GM18520 (cell line): ENCODE results near the gene FAM149A.
A peak's percentile ranks its signal among the peaks of the same experiment; 100 is the strongest.

Experiments
- ATAC-seq: cut with Tn5 transposase; IDR thresholded peaks from one replicate; pipeline ENCODE4 v1.9.1; 2021; ENCODE audit not compliant: unreplicated experiment

Gene FAM149A

DNA sequence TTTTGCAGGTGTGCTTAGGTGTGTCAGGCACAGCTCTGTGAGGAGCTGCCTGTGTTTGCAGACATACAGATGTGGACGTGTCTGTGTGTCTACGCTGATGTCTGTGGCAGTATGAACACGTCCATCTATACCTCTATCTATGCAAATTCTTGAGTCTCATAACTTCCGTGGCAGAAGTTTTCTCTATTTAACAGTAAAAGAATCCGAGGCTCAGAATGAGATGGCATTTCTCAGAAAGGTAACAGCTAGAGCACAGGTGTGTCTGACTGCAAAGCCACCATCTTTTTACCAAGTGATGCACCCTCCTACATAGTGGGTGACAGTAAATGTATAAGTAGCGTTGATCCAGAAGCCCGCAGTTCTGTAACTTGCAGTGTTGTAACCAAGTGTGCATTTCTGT is 47.0 kb downstream of the FAM149A start:
- no peak for ATAC-seq

DNA sequence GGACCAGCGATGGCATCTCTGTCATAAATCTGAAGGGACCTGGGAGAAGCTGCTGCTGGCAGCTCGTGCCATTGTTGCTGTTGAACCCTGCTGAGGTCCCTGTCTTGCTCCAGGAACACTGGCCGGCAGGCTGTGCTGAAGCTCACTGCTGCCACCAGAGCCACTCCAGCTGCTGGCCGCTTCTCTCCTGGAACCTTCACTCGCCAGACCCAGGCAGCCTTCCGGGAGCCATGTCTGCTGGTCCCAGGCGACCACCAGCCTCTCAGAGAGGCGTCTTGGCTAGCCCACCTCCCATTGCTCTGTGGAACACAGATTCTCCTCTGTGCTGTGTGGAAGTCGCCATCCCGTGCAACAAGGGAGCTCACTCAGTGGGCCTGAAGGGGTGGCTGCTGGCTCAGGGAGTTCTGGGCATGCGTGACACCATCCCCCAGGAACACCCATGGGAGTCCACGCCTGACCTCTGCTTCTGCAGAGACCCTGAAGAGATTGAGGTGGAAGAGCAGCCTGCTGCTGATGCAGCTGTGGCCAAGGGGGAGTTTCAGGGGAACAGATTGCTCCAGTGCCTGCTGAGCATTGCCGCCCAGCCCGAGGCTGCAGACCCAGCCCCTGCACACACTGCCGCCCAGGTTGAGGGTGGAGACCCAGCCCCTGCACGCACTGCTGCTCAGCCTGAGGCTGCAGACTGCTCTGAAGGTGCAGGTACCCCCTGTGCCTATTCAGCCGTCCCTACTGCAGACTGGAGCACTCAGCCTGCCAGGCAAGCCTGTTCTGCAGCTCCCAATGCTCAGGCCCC is 53.7 kb downstream of the FAM149A start:
- ATAC-seq, result no peak

DNA sequence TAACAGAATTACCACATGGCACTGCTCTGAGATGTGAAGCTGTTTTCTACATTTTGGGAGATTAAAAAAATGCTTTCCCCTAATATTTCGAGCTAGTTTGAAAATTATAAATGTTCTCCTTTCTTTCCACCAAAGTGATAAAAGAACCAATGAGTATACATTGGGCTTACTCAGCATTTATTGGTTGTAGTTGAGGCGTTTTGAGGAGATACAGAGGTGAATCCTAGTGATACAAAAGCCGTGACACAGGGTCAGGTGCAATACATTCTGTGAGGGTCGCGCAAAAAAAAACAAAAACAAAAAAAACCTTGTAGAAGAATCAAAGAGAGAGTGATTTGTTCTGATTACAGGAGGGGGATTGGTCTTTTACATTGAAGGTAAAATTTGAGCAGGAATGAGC is 54.5 kb downstream of the FAM149A start:
- ATAC-seq, result no peak

DNA sequence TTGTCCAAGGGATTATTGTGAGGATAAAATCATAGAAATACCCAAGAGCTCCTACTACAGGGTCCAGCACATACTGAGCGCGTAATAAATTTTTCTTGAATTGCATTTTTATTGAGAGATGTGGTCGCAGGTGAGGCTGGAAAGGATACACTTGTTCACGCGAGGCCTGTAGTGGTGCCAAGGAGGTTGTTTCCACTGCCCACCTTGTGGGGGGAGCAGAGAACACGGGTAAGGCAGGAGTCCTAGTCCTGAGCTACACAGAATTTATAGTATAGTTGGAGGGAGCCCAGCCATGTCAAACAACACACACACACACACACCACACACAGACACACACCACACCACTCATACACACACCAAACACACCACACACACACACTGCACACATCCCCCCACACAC is 55.1 kb downstream of the FAM149A start:
- ATAC-seq, result no peak

DNA sequence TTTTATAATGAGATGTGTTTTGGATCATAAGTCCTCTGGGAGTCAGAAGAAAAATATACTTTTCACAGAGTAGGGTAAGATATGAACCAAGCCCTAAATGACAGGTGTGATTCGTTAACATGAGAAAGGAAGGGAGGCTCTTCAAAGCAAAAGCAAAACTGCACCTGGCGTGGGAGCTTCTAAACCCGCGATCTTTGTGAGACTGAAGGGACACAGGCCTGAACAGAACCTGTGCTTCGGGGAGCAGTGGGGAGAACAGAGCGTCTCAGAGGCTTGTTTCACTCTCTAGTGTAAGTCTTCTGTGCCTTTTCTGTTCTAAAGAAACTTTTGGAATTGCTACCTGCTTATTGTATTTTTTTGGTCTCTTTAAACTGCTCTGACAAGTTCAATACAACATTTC is 56.6 kb downstream of the FAM149A start:
- ATAC-seq, result peak; percentile 96

DNA sequence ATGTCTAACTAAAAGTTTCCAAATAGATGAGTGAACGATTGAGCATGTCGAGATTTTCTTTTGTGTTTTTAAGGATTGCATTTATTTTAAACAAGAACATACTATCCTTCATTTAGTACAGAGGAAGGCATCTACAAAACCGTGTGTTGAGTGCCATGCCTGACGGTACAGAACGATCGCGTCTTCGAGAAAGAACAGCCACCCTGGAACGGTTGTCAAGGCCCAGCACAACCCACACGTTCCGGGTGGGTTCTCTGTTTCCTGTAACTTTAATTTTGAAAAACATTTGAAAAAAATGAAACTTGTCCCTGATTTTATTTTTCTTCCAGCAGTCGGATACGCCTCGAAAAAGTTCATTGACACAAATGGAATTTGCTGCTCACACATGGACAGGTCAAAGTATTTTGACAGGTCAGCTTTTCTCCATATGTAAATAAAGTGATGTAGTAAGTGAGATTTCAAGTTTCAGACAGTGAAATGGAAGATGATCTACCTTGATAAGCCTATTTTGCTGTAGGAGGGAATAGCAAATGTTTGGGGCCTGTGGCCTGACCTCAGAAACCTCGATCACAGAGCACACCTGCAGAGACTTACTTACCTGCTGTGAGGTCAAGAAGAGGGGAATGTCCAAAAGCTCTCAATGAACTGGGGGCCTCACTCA is 62.5 kb downstream of the FAM149A start:
- ATAC-seq, result no peak

DNA sequence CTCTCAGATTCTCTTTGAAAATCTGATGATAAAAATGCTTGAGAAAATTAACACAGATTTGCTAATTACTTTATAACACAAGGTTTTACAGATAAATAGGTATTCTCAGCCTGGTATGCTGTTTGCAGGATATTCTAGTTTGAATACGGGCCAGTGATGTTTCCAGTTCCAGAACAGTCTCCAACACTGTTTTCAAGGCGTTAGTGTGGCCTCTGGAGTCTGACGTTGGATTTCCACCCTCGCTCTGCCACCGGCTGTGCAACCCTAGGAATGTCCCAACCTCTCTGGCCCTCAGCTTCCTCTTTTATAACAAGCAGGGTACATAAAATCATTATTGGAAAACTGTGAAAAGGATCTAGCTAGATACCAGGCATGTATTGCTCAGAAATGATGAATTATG is 63.1 kb downstream of the FAM149A start:
- ATAC-seq, result no peak

DNA sequence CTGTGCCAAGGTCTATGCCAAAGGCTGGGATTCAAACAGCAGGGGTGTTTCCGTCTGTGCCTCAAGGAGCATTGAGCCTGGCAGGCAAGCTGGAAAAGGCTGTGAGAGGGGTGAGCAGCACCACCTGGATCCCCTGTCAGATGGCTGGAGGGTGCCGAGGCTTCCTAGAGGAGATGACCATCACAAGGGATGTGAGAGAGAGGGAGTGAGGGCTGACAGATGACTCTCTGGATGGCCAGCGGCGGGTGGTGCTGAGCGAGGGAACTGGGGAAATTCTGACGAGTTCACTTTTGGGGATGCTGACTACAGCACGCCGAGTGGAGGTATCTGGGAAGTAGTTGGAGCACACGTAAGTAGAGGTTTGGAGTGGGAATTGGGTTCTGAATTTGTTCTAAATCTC is 64.2 kb downstream of the FAM149A start:
- no peak for ATAC-seq

DNA sequence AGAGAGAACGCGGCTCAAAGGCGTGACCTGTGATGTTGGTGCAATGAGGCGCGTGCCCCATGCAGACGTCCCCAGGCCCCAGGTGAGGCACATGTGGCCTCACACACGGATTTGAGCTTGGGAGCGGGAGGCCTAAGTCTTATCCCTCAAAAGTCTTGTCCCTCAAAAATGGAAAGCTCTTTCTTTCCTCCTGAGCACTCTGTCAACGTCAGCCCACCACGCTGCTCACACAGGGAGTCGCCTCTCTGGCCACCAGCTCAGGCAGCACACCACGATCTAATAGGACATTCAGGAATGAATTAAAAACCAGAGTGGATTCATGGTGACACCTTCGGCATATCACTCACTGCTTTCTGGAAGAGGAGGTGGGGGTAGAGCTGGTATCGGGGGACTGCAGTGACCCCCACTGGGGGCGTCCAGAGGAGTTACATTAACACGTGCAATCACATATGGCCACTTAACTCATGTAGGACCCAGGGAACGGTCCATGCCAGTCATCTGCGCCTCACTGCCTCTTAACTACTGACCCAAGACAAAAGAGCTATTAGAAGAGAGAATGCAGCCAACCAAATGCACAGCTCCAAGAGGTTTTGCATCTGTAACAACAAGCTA is 64.9 kb downstream of the FAM149A start:
- no peak for ATAC-seq

DNA sequence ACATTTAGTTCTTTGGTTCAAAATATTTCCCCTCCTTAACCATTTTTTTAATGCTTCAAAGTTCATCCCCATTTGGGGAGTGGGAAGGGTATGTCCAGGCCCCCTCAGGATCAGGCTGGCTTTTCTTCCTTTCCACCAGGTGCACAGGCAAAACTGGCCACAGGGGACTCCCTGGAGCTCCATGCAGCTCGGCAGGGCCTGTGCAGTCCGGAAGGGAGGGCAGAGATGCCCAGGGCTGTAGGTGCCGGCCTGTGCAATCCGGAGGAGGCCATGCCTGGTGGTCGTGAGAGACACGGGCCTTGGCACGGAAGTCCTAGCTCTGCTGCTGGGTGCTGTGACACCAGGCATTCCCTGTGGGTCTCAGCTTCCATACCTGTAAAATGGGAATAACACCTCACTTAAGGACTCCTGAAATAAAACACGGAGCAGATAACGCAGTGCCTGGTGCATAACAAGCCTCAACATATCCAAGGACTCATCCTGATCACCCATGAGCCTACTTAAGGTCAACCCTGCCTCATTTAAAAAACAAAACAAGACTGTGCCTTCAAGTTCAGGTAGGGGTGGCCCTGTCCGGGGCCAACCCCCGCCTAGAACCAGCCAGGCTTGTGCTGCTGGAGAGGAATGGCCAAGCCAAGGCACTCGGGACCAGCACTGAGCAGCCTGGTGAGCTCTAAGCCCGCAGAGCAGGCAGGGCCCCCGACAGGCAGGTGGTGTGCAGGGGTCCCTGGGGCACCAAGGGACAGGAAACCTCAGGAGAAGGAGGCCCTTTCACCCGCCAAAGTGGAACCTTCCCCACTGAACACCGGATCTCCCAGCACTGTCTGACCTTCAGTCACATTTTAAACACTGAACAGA is 65.7 kb downstream of the FAM149A start:
- no peak for ATAC-seq

DNA sequence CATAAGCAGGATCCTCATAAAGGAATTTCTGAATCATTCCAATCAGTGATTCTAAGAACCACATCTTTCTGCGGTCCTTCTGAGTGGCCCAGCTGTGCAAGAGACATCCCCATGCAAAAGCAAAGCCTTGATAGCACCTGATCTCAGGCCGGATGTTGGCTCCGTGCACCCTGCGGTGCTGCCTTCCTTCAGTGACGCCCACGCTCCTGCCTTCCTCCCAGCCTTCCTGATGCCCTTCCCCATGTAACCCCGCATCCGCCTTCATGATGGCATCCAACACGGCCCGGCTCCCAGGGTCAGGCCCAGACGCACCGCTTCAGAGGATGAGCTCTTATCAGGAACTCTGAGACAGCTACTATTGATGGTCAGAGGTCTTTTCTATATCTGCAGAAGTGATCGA is 66.5 kb downstream of the FAM149A start:
- ATAC-seq, result no peak

DNA sequence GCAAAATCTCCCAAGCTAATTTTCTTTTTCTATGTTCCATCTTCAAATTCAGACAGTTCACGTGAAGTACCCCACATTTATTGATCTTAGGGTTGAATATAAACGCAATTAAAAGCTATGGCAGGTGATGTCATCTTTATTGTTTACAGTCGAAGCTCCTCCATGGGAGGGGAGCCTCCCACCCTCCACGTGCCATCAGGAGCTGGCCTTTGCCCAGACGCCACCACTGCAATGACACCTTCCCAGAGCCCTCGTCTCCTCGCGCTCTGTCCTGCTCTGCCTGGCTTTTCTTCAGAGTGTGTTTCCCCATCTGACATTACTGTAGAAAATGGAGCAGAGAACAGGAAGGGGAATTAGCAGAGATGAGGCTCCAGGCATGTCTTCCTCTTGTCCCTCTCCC is 68.0 kb downstream of the FAM149A start:
- no peak for ATAC-seq

DNA sequence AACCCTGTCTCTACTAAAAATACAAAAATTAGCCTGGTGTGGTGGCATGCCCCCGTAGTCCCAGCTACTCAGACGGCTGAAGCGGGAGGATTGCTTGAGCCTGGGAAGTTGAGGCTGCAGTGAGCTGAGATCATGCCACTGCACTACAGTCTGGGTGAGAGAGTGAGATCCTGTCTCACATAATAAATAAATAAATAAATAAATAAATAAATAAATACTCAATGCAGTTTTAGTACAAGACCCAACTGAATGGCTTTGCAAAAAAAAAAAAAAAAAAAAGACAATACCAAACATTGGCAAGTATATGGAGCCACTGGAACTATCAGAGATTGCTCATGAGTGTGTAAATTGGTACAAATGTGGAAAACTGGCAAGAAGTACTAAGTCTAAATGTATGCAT is 83.6 kb downstream of the FAM149A start:
- ATAC-seq, result no peak

DNA sequence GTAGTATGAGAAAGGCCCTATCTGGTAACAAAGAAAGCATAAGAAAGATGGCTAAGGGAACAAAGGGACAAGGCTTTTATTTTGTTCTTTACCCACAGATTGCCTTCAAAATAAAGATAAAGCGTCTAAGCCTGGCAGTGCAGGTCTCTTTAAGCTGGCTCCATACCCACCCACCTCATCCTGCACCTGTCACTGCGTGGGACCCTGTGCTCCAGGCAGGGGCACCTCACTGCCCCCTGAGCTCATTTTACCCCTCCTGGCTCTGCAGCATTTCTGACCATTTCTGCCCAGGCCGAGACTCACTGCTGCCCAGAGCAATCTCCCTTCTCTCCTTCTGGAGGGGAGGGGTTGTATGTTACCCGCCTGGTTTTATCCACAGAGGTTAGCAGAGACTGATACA is 85.2 kb downstream of the FAM149A start:
- no peak for ATAC-seq

DNA sequence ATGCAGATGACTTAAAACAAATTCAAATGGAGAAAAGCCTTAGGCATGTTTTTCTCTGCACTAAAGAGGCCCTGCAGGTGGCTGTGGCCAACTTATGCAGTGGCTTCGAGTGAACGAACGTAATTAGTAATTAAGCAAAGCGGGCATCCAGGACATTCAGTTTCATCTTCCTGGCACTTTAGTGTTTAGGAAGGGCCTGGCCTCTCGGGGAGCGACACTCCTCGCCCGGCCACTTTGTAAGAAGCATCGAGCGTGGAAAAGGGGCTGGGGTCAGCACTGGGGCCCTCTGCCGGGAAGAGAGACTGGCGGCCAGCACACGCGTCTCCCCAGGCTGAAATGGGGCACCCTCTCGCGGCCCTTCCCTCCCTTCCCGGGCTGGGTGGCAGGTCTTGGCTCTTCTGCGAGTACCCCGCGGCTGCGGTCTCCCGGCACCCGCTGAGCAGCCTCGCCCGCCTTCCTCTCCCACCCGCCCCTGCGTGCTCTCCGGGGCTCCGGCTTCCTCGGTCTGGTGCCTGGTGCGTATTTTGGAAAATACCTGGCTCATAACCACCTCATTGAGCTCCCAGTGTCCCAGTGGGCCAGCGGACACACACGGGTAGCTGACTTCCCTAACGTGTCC is 86.2 kb downstream of the FAM149A start:
- ATAC-seq, result peak; percentile 13

DNA sequence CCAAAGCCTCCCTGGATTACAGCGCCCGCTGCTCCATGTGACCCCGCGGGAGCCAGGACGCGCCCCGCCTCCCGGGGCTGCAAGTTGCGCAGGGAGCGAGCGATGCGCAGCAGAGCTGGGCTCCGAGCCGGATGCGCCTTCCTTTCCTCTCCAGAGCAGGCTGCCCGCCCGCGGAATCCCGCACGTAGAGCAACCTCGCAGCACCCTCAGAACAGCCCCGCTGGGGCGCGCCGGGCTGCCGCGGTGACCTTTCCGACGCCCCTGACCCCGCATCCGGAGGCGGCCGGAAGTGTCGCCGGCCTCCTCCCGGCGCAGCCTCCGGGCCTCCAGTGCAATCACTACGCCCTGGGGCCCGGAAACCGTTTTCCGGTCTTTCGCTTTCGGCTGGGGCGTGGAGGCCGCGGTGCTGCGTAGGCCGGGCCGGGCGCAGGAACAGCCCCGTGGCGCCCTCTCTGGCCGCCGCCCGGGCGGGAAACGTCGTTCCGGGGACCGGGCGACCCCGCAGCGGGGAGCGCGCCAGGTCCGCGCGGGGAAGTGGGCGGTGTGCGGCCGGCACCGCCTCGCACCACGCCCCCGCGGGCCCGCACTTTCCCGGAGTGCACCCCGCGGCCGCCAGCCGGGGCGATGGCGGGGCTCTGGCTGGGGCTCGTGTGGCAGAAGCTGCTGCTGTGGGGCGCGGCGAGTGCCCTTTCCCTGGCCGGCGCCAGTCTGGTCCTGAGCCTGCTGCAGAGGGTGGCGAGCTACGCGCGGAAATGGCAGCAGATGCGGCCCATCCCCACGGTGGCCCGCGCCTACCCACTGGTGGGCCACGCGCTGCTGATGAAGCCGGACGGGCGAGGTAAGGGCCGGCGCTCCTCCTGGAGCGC is 86.9 kb downstream of the FAM149A start, which contains the start of gene CYP4V2:
CYP4V2 (plus strand) TSS at position 368 of the 866 bp plus-strand sequence; CDS start at position 625, 257 bp downstream.
- peak; percentile 89 for ATAC-seq

DNA sequence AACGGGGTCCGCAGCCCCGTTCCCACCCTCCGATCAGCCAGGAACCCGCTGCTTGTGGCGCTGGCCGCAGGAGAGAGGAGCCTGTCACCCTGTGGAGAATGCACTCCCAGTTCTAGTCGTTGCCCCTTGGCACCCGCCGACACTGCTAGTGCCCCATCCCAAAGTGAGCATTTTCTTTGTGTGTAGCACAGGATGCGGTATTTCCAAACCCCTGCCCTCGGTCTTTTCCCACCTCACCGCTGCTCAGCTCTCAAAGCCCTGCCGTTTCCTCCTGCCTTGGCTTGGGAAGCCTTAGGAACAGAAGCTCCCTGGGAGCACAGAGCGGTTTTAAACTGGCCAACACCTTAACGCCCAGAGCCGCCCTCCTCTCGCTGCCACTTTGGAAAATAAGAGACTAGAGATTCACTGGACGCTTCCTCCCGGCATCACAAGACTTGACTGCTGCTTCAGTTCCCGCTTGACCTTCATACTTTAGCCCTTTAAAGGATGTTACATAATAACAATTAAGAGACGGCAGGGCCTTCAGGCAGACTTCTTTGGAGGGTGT is 87.6 kb downstream of the FAM149A start:
- no peak for ATAC-seq

DNA sequence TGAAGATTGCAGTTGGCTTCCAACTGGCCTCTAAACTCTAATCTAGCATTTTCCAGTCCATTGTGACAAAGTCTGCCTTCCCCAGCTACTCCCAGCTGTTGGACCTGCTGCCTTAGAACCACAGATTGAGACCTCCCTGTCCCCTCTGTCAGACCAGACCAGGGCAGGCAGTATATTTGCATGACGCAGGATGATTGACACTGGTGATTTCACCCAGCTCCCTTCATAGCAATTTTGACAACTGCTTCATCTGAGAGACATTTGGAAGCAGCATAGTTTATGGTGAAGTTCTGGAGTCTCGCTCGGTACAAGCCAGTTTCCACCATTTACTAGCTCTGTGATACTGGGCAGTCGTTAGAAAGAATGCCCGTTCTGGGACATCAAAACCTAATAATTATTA is 89.3 kb downstream of the FAM149A start:
- ATAC-seq, result no peak

DNA sequence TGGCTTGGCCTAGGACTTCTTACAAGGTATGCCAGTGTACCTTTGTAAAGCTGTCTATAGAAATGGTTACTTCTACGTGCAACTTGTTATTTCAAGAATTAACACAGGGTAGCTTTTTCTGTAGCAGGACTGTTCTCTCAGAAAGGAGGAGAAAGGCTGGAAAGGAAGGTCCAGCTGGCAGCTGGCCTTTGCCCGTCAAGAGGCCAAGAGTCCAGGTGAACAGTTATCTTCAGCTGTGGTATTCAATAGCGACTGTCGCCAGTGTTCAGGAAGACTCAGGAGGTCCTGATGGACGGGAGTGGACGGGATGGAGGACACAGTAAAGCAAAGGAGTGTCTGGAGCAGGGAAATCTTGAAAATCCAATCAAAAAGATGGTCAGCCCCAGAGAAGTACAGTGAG is 91.6 kb downstream of the FAM149A start:
- no peak for ATAC-seq

DNA sequence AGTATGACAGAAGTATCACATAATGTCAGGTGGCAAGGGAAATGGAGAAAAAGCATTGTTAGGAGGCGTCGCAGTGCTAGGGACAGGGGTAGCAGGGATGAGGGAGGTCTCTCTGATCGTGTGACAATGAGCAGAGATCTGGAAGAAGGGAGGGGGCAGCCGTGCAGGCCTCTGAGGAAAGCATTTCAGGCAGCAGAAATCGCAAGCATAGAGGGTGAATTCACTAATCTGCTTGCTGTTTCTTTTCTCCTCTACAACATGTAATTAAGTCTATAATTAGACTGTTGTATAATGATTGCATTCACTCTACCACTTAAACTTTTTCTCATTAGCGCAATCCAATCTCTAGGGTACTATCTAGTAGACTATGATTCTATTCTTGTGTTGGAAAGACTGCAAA is 96.0 kb downstream of the FAM149A start:
- ATAC-seq, result no peak
